Measurements from ENCODE around the gene TTLL10. TPM values are rescaled to one million over a fixed set of nuclear protein-coding genes. Genes with fewer than 3 reads are reported as not detected.

Gene TTLL10
- total RNA-seq, 1 experiment from 2014 or later: not detected

GRCh38 chr1:1145547-1145914 is 28.1 kb upstream of the TTLL10 start:
- intact Hi-C loops (cut with micrococcal nuclease): no loop called here
- TF ChIP-seq CTCF (IDR thresholded peaks at IDR 0.05; ENCODE audit: unreplicated experiment): no peak
- DNase-seq (ENCODE audit: unreplicated experiment): no peak
- Mint-ChIP-seq H3K9me3 (ENCODE audit: unreplicated experiment) (no peaks in the 10 kb centered on the region), H3K36me3 (ENCODE audit: insufficient read depth, unreplicated experiment) (no peaks in the 10 kb centered on the region), H3K4me3 (ENCODE audit: unreplicated experiment) (no peak overlapping the region), H3K27me3 (ENCODE audit: insufficient read depth, unreplicated experiment) (peaks cover 15% of the 10 kb centered on the region), H3K27ac (ENCODE audit: low read depth, unreplicated experiment) (no peak overlapping the region), H3K4me1 (ENCODE audit: insufficient read depth, unreplicated experiment) (no peaks in the 10 kb centered on the region)
- POLR2A ChIA-PET: no interaction called here
- CTCF ChIA-PET: no interaction called here
- no TSS peak for BruUV-seq (replicated peaks)

- Mint-ChIP-seq H3K9me3 (ENCODE audit: unreplicated experiment) (no peaks in the 10 kb centered on the region), H3K4me1 (ENCODE audit: insufficient read depth, unreplicated experiment) (no peaks in the 10 kb centered on the region), H3K27me3 (ENCODE audit: insufficient read depth, unreplicated experiment) (peaks cover 15% of the 10 kb centered on the region), H3K27ac (ENCODE audit: low read depth, unreplicated experiment) (no peak overlapping the region), H3K4me3 (ENCODE audit: unreplicated experiment) (no peak overlapping the region), H3K36me3 (ENCODE audit: insufficient read depth, unreplicated experiment) (no peaks in the 10 kb centered on the region)
- CTCF ChIA-PET: no interaction called here
- no TSS peak for BruUV-seq (replicated peaks)
- intact Hi-C loops (cut with micrococcal nuclease): no loop called here
- POLR2A ChIA-PET: no interaction called here
- no peak for DNase-seq (ENCODE audit: unreplicated experiment)
- no peak for TF ChIP-seq CTCF (IDR thresholded peaks at IDR 0.05; ENCODE audit: unreplicated experiment)
Observed at GRCh38 chr1:1146026-1146425, 27.7 kb upstream of the TTLL10 start.

DNA sequence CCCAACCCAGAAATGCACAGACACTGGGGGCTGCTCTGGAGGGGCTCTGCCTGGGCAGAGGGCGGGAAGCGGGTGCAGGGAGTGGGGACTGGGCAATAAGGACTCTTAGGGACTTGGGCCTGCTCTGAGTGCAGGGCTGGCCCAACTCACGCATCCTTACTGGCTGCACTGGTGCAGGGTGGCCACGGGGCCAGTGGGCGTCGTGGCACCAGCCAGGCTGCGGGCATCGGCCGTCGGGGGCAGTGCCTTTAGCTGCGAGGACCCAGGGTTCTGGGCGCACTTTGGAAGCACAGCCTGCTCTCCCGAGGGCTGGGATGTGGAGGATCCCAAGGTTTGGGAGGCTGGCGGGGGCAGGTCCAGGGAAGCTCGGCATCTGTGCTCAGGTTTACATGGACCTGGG is 27.1 kb upstream of the TTLL10 start:
- Mint-ChIP-seq H3K4me3 (ENCODE audit: unreplicated experiment) (no peak overlapping the region), H3K27me3 (ENCODE audit: insufficient read depth, unreplicated experiment) (peaks cover 15% of the 10 kb centered on the region), H3K4me1 (ENCODE audit: insufficient read depth, unreplicated experiment) (no peaks in the 10 kb centered on the region), H3K9me3 (ENCODE audit: unreplicated experiment) (no peaks in the 10 kb centered on the region), H3K27ac (ENCODE audit: low read depth, unreplicated experiment) (no peak overlapping the region), H3K36me3 (ENCODE audit: insufficient read depth, unreplicated experiment) (no peaks in the 10 kb centered on the region)
- CTCF ChIA-PET: no interaction called here
- DNase-seq (ENCODE audit: unreplicated experiment): no peak
- POLR2A ChIA-PET: interaction anchor here (0.7 kb wide), 1 partner anchor 78 kb away, joined by 3 read pairs; no protein-coding TSS in a partner anchor
- BruUV-seq (replicated peaks): no TSS peak
- no peak for TF ChIP-seq CTCF (IDR thresholded peaks at IDR 0.05; ENCODE audit: unreplicated experiment)
- intact Hi-C loops (cut with micrococcal nuclease): no loop called here

DNA sequence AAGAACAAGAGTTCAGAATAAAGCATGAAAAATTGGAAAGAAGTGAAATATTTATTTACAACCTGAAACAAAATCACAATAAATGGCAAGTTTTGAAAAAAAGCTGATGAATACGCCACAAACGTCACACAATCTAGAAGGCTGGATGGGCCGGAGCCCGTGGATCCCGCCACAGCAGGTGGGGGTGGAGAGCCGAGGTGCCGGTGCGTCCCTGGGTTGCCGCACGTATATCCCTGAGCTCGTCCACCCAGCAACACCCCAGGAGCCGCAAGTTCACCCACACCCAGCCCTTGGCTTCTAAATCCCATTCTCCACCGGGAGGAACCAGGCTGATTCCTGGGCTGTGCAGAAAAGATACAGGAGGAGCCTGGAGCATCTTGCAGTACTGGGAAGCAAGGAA is 25.6 kb upstream of the TTLL10 start:
- no peak for TF ChIP-seq CTCF (IDR thresholded peaks at IDR 0.05; ENCODE audit: unreplicated experiment)
- BruUV-seq (replicated peaks): no TSS peak
- Mint-ChIP-seq H3K27ac (ENCODE audit: low read depth, unreplicated experiment) (no peak overlapping the region), H3K4me1 (ENCODE audit: insufficient read depth, unreplicated experiment) (no peaks in the 10 kb centered on the region), H3K9me3 (ENCODE audit: unreplicated experiment) (peaks cover 11% of the 10 kb centered on the region), H3K27me3 (ENCODE audit: insufficient read depth, unreplicated experiment) (peaks cover 15% of the 10 kb centered on the region), H3K4me3 (ENCODE audit: unreplicated experiment) (no peak overlapping the region), H3K36me3 (ENCODE audit: insufficient read depth, unreplicated experiment) (no peaks in the 10 kb centered on the region)
- DNase-seq (ENCODE audit: unreplicated experiment): no peak
- intact Hi-C loops (cut with micrococcal nuclease): no loop called here
- ChIA-PET POLR2A (no interaction called here), CTCF (no interaction called here)
